HEK293T (cell line): ENCODE measurements around the gene LUC7L3.

Experiments used
- CTBP1 ChIP-seq: fragments of 450-650 bp; IDR thresholded peaks from 2 replicates; pipeline ENCODE4 v1.6.1; 2016; ENCODE audit warnings: borderline replicate concordance
- FOXM1 ChIP-seq: fragments of 450-650 bp; IDR thresholded peaks from 2 replicates; pipeline ENCODE4 v1.6.1; 2017; ENCODE audit warnings: mild to moderate bottlenecking, borderline replicate concordance
- LEF1 ChIP-seq: fragments of 450-650 bp; IDR thresholded peaks from 2 replicates; pipeline ENCODE4 v1.6.1; 2017; ENCODE audit warnings: mild to moderate bottlenecking, borderline replicate concordance
- SP1 ChIP-seq: fragments of 450-650 bp; IDR thresholded peaks from 2 replicates; pipeline ENCODE4 v1.6.1; 2017
- ZNF384 ChIP-seq: fragments of 450-650 bp; IDR thresholded peaks from 2 replicates; pipeline ENCODE4 v1.6.1; 2016

DNA sequence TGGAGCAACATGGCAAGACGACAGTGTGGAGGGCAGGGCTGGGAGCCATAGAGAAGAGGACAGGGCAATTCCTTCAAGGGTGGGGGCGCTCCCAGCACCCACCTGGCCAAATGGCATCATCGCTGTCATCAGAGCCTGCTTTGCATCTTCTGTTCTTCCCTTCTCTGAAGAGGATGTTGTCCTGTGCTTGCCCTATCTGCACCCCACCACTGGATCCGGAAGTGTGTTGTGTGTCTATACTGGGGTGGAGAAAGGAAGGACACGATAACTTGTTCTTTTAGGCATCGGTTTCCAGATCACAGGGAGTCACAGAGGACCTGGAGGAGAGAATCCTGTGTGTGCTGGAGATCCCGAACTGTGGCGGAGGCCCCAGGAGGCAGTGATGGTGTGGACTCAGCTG is 73.6 kb downstream of the LUC7L3 start:
- TF ChIP-seq CTBP1 (no peak), LEF1 (no peak), FOXM1 (no peak), SP1 (no peak), ZNF384 (no peak)
